OCI-LY3 (cell line): ENCODE data around the gene BRS3.

Source experiments
- CTCF ChIP-seq: fragments of 200-600, 300-600 bp; sonication (generic); IDR thresholded peaks from 2 replicates; pipeline ENCODE4 v1.5.1; 2014; ENCODE audit warnings: antibody characterized with exemption, low read length, low read depth
- EZH2phosphoT487 ChIP-seq: fragments of 200-600 bp; shearing (Covaris generic); IDR thresholded peaks from 2 replicates; pipeline ENCODE4 v1.6.1; 2018; ENCODE audit warnings: antibody characterized with exemption, mixed run types, low read depth

GRCh38 chrX:136495043-136495442 is 7.3 kb downstream of the BRS3 start:
- TF ChIP-seq CTCF (no peak), EZH2phosphoT487 (no peak)
